Loucy (cell line): ENCODE measurements around the gene RBM33.

Experiments used
- H2AFZ ChIP-seq: fragments of 200-600 bp; sonication (generic); 2 replicates; pipeline ENCODE4 v1.6.0; 2016; ENCODE audit warnings: antibody characterized with exemption, mild to moderate bottlenecking, low read length, moderate library complexity
- H3F3A ChIP-seq: fragments of 200-600 bp; 2 replicates; pipeline ENCODE4 v1.6.0; 2016; ENCODE audit warnings: antibody characterized with exemption, low read depth, mild to moderate bottlenecking
- H3K27me3 ChIP-seq: fragments of 200-600 bp; sonication (generic); 2 replicates; pipeline ENCODE4 v1.6.1; 2014; ENCODE audit warnings: low read length, mild to moderate bottlenecking; ENCODE audit not compliant: insufficient read depth, poor library complexity, severe bottlenecking
- H3K36me3 ChIP-seq: fragments of 200-600 bp; sonication (generic); 2 replicates; pipeline ENCODE4 v1.6.1; 2016; ENCODE audit warnings: low read length; ENCODE audit not compliant: insufficient read depth
- H3K4me1 ChIP-seq: fragments of 200-600 bp; sonication (generic); 2 replicates; pipeline ENCODE4 v1.5.1; 2014; ENCODE audit warnings: low read length, mild to moderate bottlenecking; ENCODE audit not compliant: insufficient read depth, poor library complexity, severe bottlenecking
- H3K4me2 ChIP-seq: fragments of 200-600 bp; sonication (generic); 2 replicates; pipeline ENCODE4 v1.6.0; 2014; ENCODE audit warnings: antibody characterized with exemption, low read length, low read depth, mild to moderate bottlenecking; ENCODE audit not compliant: poor library complexity, severe bottlenecking
- H3K4me3 ChIP-seq: fragments of 200-600 bp; sonication (generic); 2 replicates; pipeline ENCODE4 v1.5.1; 2014; ENCODE audit warnings: low read length, mild to moderate bottlenecking, mixed read lengths; ENCODE audit not compliant: poor library complexity, severe bottlenecking
- H3K79me2 ChIP-seq: fragments of 200-600 bp; sonication (generic); 2 replicates; pipeline ENCODE4 v1.6.1; 2014; ENCODE audit warnings: low read length; ENCODE audit not compliant: insufficient read depth
- H3K9ac ChIP-seq: fragments of 200-600 bp; sonication (generic); 2 replicates; pipeline ENCODE4 v1.6.0; 2014; ENCODE audit warnings: mild to moderate bottlenecking, low read depth, low read length, moderate library complexity; ENCODE audit not compliant: poor library complexity, severe bottlenecking
- H3K9me2 ChIP-seq: fragments of 200-600 bp; sonication (generic); replicated peaks from 2 replicates; pipeline ENCODE4 v1.6.1; 2016; ENCODE audit warnings: low read depth, low read length, mixed read lengths
- H3K9me3 ChIP-seq: fragments of 200-600 bp; sonication (generic); 2 replicates; pipeline ENCODE4 v1.6.1; 2014; ENCODE audit warnings: mild to moderate bottlenecking, antibody characterized with exemption, low read length, low read depth; ENCODE audit not compliant: insufficient read depth
- H4K20me1 ChIP-seq: fragments of 200-600 bp; sonication (generic); 2 replicates; pipeline ENCODE4 v1.6.0; 2014; ENCODE audit warnings: antibody characterized with exemption, low read length, mild to moderate bottlenecking; ENCODE audit not compliant: insufficient read depth, poor library complexity, severe bottlenecking
- CTCF ChIP-seq: fragments of 200-600 bp; sonication (generic); conservative IDR thresholded peaks from 2 replicates; pipeline ENCODE4 v1.5.1; 2014; ENCODE audit warnings: mild to moderate bottlenecking, antibody characterized with exemption, low read length
- EZH2phosphoT487 ChIP-seq: fragments of 200-600 bp; IDR thresholded peaks from 2 replicates; pipeline ENCODE4 v1.6.1; 2018; ENCODE audit warnings: antibody characterized with exemption, mild to moderate bottlenecking, moderate library complexity, borderline replicate concordance

Gene RBM33

DNA sequence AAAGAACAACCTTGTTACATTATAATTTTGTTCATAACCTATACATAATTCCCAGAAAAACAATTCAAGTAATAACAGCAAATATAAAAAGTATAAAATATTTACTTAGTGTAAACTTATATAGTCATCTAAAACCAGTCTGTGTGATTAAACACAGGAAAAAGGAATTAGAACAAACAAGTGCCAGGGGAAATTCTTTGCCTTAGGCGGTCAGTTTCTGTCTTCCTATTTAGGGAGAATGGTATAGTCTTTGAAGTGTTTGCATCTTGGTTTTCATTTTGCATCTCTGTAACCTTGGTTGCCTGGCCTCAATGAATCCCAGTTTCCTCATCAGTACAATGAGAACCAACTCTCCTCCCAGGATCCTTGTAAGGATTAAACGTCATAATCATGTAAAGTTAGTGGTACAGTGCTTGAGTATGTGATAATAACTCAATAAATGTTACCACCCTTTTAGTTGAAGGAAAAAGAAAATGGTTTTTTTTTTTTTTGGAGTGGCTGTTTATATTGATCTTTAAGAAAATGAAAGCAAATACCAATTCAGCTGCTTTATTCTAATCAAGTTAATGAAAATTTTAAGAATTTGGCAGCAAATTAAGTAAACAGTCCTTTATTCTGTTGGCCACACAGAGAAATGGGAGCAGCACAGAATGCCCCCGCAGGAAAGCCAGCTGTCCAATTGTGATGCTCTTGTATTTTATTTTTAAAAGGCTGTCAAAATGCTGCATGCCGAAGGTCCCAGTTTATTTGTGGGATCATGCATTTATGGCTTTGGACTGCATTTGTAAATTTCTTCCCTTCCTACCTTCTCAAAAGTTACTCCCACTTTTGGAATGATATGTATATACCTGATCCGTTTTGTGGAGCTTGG lies 106.0 kb downstream of the RBM33 start:
- Histone ChIP-seq H3K9me3 (no peaks in the 10 kb centered on the region), H3F3A (no peaks in the 10 kb centered on the region), H3K79me2 (peaks cover 90% of the 10 kb centered on the region), H3K9me2 (no peaks in the 10 kb centered on the region), H3K9ac (no peak overlapping the region), H3K4me2 (no peak overlapping the region), H2AFZ (no peak overlapping the region), H3K36me3 (peaks cover 68% of the 10 kb centered on the region), H3K27me3 (no peaks in the 10 kb centered on the region), H3K4me3 (no peak overlapping the region), H3K4me1 (peaks cover 8% of the 10 kb centered on the region), H4K20me1 (peaks cover 35% of the 10 kb centered on the region)
- TF ChIP-seq EZH2phosphoT487 (no peak), CTCF (no peak)

DNA sequence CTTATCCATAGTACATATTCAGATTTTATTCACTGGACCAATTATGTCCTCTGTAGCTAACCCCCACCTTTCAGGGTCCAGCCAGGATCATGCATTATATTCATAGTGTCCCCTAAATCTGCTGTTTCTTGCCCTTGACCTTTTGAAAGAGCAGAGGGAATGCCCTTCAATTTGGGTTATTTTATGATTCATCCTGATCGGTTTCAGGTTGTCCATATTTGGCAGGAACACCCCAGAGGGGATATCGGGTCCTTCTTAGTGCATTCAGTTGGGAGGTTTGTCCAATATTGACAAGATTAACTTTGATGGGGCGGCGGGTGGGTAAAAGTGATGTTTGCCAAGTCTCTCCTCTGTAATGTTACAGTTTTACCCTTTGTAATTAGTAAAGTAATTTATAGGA lies 106.9 kb downstream of the RBM33 start:
- H3K4me3 ChIP-seq: no peak overlapping the region
- no peak overlapping the region for H3K4me2 ChIP-seq
- H3K9me3 ChIP-seq: no peaks in the 10 kb centered on the region
- H4K20me1 ChIP-seq: peaks cover 32% of the 10 kb centered on the region
- H2AFZ ChIP-seq: no peak overlapping the region
- no peak overlapping the region for H3K9ac ChIP-seq
- no peaks in the 10 kb centered on the region for H3K27me3 ChIP-seq
- no peaks in the 10 kb centered on the region for H3F3A ChIP-seq
- H3K9me2 ChIP-seq: no peaks in the 10 kb centered on the region
- H3K4me1 ChIP-seq: peaks cover 8% of the 10 kb centered on the region
- H3K36me3 ChIP-seq: peaks cover 65% of the 10 kb centered on the region
- peaks cover 99% of the 10 kb centered on the region for H3K79me2 ChIP-seq
- no peak for TF ChIP-seq EZH2phosphoT487

- Histone ChIP-seq H3K27me3 (no peaks in the 10 kb centered on the region), H2AFZ (no peak overlapping the region), H3K9me3 (0 out of 2 replicates have a peak, but pooled peaks cover 3% of the 10 kb centered on the region), H3K36me3 (peaks cover 65% of the 10 kb centered on the region), H3K4me1 (peaks cover 8% of the 10 kb centered on the region), H4K20me1 (peaks cover 26% of the 10 kb centered on the region), H3F3A (no peaks in the 10 kb centered on the region), H3K4me2 (no peak overlapping the region), H3K4me3 (no peak overlapping the region), H3K9me2 (no peaks in the 10 kb centered on the region), H3K79me2 (peaks cover 99% of the 10 kb centered on the region), H3K9ac (no peak overlapping the region)
- no peak for TF ChIP-seq CTCF
- TF ChIP-seq EZH2phosphoT487: no peak
These were observed 108.4 kb downstream of the RBM33 start for GRCh38 chr7:155752756-155753445.
